ENCODE results near the gene CAPN9. TPM values are rescaled to one million over a fixed set of nuclear protein-coding genes. Genes with fewer than 3 reads are reported as not detected.
A peak's percentile ranks its signal among the peaks of the same experiment; 100 is the strongest.

Gene CAPN9
- total RNA-seq, 1 donor from 2014 or later, result not detected

DNA sequence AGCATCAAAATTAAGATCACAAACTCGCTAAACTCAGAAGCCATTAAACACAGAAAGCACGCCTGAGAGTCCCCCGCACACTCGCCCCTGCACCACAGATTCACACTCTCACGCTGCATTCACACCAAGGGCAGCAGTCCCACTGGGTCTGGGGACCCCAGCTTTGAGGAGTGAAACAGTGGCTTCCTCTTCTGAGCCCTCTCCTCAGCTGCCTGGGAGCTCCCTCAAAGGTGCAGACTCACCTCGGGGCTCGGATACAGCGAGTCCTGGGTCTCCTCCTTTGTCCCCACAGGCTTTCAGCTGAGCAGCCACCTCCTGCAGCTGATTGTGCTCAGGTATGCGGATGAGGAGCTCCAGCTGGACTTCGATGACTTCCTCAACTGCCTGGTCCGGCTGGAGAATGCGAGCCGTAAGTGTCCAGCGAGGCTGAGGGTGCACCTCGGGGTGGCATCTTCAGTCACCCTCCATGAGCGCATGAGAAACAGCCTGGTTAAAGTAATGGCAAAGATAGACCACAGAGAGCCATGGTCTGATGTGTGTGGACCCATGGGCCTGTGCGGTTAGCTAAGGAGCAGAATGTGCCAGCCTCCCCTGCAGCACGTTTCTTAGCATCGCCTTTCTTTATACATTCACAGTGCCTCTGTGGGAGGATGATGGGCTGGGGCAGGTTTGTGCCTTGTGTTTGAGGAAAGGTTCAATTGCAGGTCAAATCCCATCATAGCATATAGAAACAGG lies 47.9 kb downstream of the CAPN9 start:
- Histone ChIP-seq H3K36me3 (ENCODE audit: control insufficient read depth, insufficient read depth, low read length) (no peaks in the 10 kb centered on the region), H3K4me3 (ENCODE audit: low read depth, low read length) (no peak overlapping the region), H3K27me3 (ENCODE audit: control insufficient read depth, insufficient read depth, low read length) (no peaks in the 10 kb centered on the region)
- FAIRE-seq (no peak), DNase-seq (ENCODE audit: low read depth) (no peak)
- TF ChIP-seq, protein P1, sequence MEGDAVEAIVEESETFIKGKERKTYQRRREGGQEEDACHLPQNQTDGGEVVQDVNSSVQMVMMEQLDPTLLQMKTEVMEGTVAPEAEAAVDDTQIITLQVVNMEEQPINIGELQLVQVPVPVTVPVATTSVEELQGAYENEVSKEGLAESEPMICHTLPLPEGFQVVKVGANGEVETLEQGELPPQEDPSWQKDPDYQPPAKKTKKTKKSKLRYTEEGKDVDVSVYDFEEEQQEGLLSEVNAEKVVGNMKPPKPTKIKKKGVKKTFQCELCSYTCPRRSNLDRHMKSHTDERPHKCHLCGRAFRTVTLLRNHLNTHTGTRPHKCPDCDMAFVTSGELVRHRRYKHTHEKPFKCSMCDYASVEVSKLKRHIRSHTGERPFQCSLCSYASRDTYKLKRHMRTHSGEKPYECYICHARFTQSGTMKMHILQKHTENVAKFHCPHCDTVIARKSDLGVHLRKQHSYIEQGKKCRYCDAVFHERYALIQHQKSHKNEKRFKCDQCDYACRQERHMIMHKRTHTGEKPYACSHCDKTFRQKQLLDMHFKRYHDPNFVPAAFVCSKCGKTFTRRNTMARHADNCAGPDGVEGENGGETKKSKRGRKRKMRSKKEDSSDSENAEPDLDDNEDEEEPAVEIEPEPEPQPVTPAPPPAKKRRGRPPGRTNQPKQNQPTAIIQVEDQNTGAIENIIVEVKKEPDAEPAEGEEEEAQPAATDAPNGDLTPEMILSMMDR (IDR thresholded peaks at IDR 0.05; ENCODE audit: insufficient read depth, low read length, severe bottlenecking), result no peak

GRCh38 chr1:230796626-230797025 lies 49.4 kb downstream of the CAPN9 start:
- no peak for DNase-seq (ENCODE audit: low read depth)
- H3K36me3 ChIP-seq (ENCODE audit: control insufficient read depth, insufficient read depth, low read length), result no peaks in the 10 kb centered on the region
- FAIRE-seq, result no peak
- no peak overlapping the region for H3K4me3 ChIP-seq (ENCODE audit: low read depth, low read length)
- H3K27me3 ChIP-seq (ENCODE audit: control insufficient read depth, insufficient read depth, low read length), result no peaks in the 10 kb centered on the region
- TF ChIP-seq, protein P1 (IDR thresholded peaks at IDR 0.05; ENCODE audit: insufficient read depth, low read length, severe bottlenecking), result no peak

DNA sequence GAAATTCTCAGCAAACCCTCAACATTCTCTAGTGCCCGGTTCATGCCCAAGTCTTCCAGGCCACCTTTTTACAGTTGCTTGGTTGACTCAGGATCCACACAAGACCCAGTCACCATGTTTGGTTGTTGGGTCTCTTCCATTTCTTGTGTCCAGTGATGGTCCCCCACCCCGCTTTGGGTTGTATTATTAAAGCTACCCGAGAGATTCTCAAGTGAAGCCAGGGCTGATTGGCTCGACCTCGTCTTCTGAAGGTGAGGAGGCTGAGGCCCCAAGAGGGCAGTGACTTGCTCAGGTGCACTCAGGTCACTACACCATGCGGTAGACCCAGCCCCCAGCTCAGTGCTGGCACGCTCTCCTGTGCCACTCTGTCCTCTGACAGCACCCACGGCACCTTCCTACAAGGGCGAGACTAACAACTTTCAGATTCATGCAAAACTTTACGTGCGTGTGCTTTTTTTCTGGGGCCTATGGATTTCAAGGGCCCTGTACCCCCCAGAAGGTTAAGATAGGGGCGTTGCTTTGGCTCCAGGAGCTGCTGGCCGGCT lies 50.3 kb downstream of the CAPN9 start:
- TF ChIP-seq, protein P1 (IDR thresholded peaks at IDR 0.05; ENCODE audit: insufficient read depth, low read length, severe bottlenecking), result no peak
- no peak for FAIRE-seq
- DNase-seq (ENCODE audit: low read depth), result no peak
- H3K4me3 ChIP-seq (ENCODE audit: low read depth, low read length), result no peak overlapping the region
- H3K36me3 ChIP-seq (ENCODE audit: control insufficient read depth, insufficient read depth, low read length), result no peaks in the 10 kb centered on the region
- no peaks in the 10 kb centered on the region for H3K27me3 ChIP-seq (ENCODE audit: control insufficient read depth, insufficient read depth, low read length)

- Histone ChIP-seq H3K4me3 (ENCODE audit: low read depth, low read length) (no peak overlapping the region), H3K27me3 (ENCODE audit: control insufficient read depth, insufficient read depth, low read length) (no peaks in the 10 kb centered on the region), H3K36me3 (ENCODE audit: control insufficient read depth, insufficient read depth, low read length) (no peaks in the 10 kb centered on the region)
- TF ChIP-seq, protein P1 (IDR thresholded peaks at IDR 0.05; ENCODE audit: insufficient read depth, low read length, severe bottlenecking), result peak; percentile 76
- no peak for FAIRE-seq
- DNase-seq (ENCODE audit: low read depth), result peak; percentile 38
Measured at GRCh38 chr1:230797942-230798365, 50.8 kb downstream of the CAPN9 start.

DNA sequence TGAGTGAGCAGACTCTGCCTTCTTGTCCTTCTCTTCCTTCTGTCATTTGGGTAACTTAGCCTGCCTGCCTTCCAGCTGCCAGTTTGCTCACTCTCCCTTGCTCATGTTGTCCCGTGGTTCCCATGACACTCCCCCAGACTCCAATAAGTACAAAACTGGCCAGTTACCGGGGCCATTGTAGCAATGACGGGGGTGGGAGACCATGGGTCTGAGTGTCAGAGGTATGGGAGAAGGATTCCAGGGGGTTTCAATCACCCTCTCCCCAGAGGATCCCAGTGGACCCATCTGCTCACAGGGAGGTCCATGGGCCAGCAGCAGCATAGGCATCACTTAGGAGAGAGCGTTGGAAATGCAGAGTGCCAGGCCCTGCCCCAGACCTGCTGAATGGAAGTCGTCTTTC lies 51.3 kb downstream of the CAPN9 start:
- Histone ChIP-seq H3K4me3 (ENCODE audit: low read depth, low read length) (no peak overlapping the region), H3K27me3 (ENCODE audit: control insufficient read depth, insufficient read depth, low read length) (no peaks in the 10 kb centered on the region), H3K36me3 (ENCODE audit: control insufficient read depth, insufficient read depth, low read length) (no peaks in the 10 kb centered on the region)
- DNase-seq (ENCODE audit: low read depth) (no peak), FAIRE-seq (no peak)
- TF ChIP-seq, protein P1 (IDR thresholded peaks at IDR 0.05; ENCODE audit: insufficient read depth, low read length, severe bottlenecking), result no peak

Measured in bronchial epithelial cell (primary cell).